HFF-Myc (cell line): ENCODE results near the gene SASH1.

ENCODE experiments used
- DNase-seq: peaks from one replicate; pipeline ENCODE4 v3.0.0-alpha.2; 2011; ENCODE audit warnings: low read depth; ENCODE audit errors: extremely low read depth
- H3K4me3 ChIP-seq: replicated peaks from 2 replicates; pipeline ENCODE4 v1.5.1; 2011; ENCODE audit warnings: low read depth, mild to moderate bottlenecking, control low read depth, low read length
- TF ChIP-seq, protein P1 (sequence below): IDR thresholded peaks from 2 replicates; pipeline ENCODE4 v1.5.1; 2012; ENCODE audit warnings: mild to moderate bottlenecking, low read depth, low read length, control low read depth; ENCODE audit errors: missing control alignments

SASH1 gene

DNA sequence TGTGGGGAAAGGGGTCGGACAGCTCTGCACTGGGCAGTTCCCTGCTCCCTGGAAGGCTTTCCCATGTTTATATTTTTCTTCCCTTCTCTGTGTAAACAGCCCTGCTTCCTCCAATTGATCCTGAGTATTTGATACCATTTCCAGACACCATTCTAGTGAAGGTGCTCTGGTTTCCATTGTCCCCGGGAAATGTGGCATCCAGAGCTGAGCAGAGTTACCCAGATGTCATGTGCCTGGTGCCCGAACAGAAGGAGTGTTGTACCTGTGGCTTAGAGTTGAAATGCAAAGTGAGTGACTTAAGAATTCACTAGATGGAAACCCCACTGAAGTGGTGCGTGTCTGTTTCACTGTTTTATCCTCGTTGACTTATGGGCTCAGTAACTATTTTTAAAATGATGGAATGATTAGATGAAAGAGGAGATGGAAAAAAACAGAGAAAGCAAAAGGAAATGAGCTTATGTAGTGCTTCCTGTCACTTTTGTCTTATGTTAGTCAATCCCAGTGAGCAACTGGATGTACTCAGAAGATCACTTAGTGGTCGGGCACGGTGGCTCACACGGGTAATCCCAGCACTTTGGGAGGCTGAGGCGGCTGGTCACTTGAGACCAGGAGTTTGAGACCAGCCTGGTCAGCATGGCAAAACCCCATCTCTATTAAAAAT lies 83.8 kb downstream of the SASH1 start:
- H3K4me3 ChIP-seq: no peak overlapping the region
- TF ChIP-seq, protein P1, sequence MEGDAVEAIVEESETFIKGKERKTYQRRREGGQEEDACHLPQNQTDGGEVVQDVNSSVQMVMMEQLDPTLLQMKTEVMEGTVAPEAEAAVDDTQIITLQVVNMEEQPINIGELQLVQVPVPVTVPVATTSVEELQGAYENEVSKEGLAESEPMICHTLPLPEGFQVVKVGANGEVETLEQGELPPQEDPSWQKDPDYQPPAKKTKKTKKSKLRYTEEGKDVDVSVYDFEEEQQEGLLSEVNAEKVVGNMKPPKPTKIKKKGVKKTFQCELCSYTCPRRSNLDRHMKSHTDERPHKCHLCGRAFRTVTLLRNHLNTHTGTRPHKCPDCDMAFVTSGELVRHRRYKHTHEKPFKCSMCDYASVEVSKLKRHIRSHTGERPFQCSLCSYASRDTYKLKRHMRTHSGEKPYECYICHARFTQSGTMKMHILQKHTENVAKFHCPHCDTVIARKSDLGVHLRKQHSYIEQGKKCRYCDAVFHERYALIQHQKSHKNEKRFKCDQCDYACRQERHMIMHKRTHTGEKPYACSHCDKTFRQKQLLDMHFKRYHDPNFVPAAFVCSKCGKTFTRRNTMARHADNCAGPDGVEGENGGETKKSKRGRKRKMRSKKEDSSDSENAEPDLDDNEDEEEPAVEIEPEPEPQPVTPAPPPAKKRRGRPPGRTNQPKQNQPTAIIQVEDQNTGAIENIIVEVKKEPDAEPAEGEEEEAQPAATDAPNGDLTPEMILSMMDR: no peak
- DNase-seq: no peak

DNA sequence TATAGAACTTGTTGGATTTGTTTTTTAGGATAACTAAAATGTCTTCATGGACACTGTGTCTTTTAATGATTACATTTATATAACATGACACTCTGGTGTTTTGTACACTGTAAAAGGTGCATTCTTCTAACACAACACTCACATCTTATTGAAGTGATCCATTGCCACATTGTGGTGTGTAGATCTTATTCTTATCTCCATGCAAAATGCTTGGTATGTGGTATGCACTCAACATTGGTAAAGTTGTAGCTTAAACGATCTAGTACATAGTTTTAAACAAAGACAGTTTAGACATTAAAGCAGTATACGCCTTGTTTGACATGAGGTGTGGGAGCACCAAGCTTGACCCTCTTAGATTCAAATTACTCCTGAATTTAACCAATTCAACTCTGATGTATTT lies 84.7 kb downstream of the SASH1 start:
- TF ChIP-seq, protein P1: no peak
- no peak overlapping the region for H3K4me3 ChIP-seq

DNA sequence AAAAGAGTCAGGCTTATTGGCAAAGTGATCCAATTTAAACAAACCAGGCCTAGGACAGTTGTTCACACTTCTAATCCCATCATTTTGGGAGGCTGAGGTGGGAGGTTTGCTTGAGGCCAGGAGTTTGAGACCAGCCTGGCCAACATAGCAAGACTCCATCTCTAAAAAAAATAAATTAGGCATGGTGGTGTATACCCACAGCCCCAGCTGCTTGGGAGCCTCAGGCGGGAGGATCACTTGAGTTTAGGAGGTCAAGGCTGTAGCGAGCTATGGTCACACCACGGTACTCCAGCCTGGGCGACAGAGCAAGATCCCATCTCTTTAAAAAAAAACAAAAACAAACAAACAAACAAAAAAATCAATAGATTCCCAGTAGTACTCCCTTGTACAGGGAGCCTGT lies 86.8 kb downstream of the SASH1 start:
- TF ChIP-seq, protein P1: no peak
- DNase-seq: no peak
- no peak overlapping the region for H3K4me3 ChIP-seq

More for the DNA sequence above, 84.7 kb downstream of the SASH1 start:
- no peak for DNase-seq

DNA sequence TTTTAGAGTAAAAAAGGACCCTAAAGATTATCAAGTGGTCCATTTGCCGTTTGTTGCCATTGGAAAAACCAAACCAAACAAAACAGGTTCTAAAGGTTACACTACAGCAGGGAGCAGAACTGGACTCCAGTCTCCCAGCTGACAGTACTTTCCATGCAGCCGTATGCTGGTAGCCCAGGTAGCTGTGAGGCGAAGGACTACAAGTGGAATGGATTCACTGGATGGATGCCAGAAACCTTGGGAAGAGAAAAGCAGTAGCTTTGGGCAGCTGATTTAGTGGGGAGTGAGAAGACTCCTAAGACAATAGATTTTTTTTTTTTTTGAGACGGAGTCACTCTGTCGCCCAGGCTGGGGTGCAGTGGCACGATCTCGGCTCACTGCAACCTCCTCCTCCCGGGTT lies 88.3 kb downstream of the SASH1 start:
- no peak for DNase-seq
- TF ChIP-seq, protein P1: no peak
- no peak overlapping the region for H3K4me3 ChIP-seq

DNA sequence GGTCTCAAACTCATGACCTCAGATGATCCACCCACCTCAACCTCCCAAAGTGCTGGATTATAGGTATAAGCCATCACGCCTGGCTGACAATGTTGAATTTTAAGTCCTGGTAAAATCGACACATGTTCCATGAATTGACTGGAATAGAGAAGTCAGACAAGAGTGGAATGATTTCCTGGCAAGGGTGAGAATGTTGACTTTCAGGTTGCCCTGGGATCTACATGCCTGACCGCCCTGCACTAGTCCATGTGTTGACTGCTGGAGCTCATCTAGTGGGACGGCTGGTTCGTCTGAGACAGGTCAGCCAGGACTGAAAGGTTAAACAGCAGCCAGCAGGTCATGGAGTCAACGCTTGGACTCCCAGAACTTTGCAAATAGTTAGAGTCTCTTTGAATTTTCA lies 88.8 kb downstream of the SASH1 start:
- H3K4me3 ChIP-seq: no peak overlapping the region
- DNase-seq: no peak
- TF ChIP-seq, protein P1: no peak

DNA sequence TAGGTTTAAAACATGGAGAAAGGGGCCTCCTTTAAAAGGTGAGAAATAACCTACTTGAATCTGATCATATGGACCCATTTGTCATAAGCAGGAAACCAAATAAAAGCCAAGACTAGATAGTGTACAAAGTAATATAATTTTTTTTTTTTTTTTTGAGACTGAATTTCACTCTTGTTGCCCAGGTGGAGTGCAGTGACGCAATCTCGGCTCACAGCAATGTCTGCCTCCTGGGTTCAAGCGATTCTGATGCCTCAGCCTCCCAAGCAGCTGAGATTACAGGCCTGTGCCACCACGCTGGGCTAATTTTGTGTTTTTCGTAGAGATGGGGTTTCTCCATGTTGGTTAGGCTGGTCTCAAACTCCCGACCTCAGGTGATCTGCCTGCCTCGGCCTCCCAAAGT lies 89.2 kb downstream of the SASH1 start:
- TF ChIP-seq, protein P1: no peak
- H3K4me3 ChIP-seq: no peak overlapping the region
- DNase-seq: no peak
